Measurements from ENCODE around the gene LRRC40. TPM values are rescaled to one million over a fixed set of nuclear protein-coding genes. Genes with fewer than 3 reads are reported as not detected.
"Not testable (repeated sequence)": the region's sequence is repeated elsewhere in the genome, so short reads cannot be mapped to it uniquely, and the experiment has no call there.

The LRRC40 gene
- 27.3 and 30.6 TPM in 2 replicates for total RNA-seq

DNA sequence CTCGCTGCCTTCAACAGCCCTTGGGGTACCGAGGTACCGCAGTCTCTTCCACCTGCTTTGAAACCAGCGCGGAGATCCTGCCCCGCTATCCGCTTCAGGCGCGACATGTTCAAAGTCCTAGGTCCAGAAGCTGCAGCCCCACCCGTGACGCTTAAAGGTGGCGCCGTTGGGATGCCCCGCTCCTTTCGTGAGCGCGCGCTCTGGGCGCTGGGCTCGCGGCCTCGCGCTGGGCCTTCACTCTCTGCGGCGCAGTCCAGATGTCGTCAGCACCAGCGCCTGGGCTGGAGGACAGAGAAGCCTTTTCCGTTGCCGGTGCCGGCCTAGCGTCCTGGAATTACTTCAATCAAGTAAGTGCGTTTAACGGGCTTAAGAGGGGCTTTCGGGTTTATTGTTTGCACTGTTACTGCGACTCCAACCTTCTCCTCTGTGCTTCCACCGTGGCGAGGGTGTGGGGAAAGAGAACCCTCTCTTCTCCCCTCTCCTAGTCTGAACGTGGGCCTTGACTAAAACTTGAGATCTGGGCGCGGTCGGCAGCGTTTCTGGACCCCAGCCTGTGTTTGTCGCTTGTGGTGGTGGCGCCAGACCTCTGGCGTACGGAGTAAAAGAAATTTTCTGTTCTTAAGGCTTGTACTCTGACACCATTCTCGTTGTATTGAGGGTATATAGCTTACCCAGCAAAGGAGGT lies at the start of gene LRRC40:
Gene LRRC40, minus strand, starts transcription at position 146 of the 685 bp plus-strand sequence. Its CDS starts 39 bp downstream, at position 107.
- DNase-seq (ENCODE audit: low read depth, low spot score): peak; percentile 84

DNA sequence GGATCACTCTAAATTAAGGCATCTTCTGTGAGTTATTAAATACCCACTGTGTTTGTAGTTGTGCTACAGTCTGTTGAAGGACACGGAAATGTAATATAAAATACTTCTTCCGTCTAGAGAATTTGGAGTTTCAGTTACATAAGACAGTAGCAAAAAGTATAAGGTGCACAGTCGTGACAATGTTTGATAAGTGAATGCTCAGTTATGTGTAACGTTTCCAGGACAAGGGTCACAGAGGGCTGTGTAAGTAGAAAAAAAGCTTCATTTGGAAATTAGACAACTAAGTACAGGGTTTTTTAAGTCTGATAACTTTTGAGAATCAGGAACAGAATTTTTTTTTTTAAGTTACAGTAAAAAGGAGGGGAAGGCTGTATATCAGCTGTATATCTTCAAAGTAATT lies 43.4 kb upstream of the LRRC40 start:
- no peak for DNase-seq (ENCODE audit: low read depth, low spot score)

DNA sequence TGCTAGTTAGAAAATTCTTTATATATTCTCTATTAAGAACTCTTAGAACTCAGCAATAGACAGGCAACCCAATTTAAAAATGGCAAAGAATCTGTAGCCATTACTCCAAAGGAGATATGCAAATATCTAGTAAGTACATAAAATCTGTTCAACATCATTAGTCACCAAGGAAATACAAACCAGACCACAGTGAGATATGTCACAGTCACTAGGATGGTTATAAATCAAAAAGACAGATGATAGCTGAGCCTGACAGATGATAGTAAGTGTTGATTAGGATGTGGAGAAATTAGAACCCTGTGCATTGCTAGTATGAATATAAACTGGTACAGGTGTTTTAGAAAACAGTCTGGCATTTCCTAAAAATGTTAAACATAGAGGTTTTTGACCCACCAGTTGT lies 42.4 kb upstream of the LRRC40 start:
- DNase-seq (ENCODE audit: low read depth, low spot score): no peak

DNA sequence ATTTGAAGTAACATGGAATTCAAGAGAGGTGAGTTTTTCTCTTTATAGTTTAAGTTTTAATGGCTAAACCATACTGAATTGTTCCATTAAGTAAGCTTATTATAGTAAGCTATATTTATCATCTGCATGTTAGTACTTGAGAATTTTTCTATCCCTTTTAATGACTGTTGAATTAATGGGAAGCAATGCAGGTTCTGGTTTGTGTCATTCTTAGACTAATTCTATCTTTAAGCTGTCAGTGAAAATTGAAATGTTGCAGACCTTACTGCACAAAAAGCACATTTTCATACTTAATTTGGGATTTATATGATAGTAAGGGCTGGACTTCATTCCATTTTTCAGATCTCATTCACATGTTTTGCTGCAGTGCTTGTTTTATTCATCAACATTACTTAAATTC lies 41.7 kb upstream of the LRRC40 start:
- DNase-seq (ENCODE audit: low read depth, low spot score): no peak

DNA sequence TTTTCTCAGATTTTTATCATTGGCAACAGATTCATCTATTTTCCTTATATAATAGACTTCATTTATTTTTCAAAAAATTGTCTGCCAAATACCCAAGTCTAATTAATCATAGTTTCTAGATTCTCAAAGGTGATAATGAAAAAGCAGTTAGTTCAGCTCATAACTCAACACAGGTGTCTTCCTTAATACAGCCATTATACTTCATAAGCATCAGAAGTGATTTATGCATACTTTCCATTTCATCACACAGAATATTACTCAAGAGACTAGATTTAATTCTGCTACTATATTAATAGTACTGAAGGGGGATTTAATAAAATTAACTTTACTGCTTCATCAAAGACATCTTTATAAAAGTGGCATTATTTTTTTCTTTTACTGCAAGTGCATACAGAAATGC lies 34.6 kb upstream of the LRRC40 start:
- no peak for DNase-seq (ENCODE audit: low read depth, low spot score)

DNA sequence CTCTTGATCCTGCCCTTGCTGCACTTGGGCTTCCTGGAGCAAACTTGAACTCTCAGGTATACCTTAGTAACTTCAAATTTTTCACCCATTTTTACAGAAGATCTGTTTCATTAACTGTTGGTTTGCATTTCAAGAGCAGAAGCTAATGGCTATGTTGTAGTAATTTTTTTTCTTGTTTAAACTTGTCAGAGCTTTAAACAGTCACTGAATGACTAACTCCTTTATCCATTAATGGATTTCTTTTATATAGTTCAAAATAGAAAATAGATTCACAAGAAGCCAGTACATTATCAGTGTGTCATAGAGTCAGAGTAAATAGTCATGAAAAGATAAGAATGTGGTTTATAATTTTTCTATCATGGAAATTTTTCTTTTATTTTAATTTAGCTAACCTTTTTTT lies 29.4 kb upstream of the LRRC40 start:
- no peak for DNase-seq (ENCODE audit: low read depth, low spot score)

DNA sequence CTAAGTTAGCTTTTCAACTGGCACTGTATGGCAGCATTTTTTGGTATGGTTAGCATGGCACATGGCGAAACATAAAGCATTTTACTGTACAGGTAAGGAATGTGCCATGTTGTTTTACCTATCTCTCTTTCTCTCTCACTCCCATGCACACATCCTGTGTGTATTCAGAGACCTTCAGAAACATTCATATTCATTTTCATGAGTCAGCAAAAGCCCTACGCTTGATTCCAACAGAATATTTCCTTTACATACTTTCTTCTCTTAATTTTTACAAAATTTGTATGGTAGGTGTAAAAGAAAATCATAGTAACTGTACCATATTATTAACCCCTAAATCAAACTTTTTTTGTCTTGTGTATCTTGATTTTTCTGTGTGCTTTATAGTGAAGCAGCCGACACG lies 26.1 kb upstream of the LRRC40 start:
- no peak for DNase-seq (ENCODE audit: low read depth, low spot score)

DNA sequence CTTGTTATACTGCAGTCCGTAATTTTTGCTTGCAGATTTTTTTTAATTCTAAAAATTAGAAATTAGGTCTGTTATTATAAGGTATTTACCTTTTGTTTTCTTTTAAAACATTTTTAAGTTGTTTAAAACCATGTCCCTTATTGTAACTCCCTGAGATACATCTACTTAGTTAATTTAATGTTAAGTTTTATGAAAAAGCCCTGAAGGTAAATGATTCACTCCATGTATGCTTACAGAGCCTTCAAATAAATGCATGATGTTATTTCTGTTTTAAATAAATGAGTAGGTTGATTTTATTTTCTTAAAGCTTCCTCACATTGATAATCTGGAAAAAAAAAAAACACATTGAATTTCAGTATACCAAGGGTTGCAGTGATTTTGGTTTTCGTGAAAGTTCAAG lies 23.3 kb upstream of the LRRC40 start:
- DNase-seq (ENCODE audit: low read depth, low spot score): no peak

DNA sequence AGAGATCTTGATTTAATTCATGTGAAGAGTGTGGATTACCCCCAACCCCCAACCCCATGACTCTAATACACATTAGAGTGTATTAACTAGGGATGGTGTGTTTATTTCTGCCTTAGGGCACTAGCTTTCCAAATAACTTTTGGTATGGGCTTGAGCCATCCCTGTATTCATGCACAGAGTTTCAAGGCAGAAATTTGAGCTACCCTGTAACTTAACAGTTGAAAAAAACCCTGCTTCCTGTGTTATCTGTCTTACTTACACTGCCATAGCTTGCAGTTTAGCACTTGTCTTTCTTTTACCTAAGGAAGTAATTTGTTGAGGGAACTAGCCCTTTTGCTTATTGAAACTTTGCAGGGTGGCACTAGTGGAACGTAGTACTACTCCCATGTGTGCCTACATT lies 22.1 kb upstream of the LRRC40 start:
- no peak for DNase-seq (ENCODE audit: low read depth, low spot score)

DNA sequence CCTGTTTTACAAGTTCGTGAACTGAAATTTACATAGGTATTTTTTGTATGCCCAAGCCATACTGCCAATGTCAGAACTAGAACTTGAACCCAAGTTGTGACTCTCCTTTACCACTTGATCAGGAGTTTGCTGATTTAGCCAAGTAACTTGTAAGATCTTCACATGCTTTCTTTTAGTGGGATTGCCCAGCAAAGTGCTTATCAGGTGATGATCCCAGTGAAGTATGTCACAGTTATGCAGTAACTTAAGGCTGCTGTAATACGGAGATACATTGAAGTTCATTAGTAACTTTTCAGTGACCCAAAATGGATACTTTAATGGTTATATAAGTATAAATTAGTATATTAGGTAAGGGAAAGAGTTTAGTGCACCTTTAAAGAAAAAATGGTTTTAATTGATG lies 19.6 kb upstream of the LRRC40 start:
- DNase-seq (ENCODE audit: low read depth, low spot score): no peak

DNA sequence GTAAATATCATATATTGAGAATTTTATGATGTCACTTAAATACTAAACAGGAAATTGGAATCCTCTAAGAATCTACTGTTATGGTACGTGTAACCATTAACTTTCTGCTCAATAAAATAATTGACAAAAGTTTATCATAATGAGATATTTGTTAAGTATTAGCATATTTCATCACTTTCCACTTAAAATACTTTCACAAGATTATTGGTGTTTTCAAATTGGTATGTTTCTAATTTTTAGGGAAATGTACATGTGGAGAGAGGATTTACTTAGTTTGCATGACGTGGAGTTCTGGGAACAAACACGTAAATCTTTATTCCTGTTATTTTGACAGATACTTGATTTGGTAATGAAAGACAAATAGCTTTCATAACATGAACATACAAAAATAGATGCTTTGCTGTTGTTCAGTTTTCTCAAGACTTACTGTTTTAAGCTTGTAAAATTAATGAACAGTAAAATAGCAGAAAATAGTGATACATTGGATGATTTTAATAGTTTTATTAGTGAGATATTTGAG lies 17.4 kb upstream of the LRRC40 start:
- DNase-seq (ENCODE audit: low read depth, low spot score): no peak

DNA sequence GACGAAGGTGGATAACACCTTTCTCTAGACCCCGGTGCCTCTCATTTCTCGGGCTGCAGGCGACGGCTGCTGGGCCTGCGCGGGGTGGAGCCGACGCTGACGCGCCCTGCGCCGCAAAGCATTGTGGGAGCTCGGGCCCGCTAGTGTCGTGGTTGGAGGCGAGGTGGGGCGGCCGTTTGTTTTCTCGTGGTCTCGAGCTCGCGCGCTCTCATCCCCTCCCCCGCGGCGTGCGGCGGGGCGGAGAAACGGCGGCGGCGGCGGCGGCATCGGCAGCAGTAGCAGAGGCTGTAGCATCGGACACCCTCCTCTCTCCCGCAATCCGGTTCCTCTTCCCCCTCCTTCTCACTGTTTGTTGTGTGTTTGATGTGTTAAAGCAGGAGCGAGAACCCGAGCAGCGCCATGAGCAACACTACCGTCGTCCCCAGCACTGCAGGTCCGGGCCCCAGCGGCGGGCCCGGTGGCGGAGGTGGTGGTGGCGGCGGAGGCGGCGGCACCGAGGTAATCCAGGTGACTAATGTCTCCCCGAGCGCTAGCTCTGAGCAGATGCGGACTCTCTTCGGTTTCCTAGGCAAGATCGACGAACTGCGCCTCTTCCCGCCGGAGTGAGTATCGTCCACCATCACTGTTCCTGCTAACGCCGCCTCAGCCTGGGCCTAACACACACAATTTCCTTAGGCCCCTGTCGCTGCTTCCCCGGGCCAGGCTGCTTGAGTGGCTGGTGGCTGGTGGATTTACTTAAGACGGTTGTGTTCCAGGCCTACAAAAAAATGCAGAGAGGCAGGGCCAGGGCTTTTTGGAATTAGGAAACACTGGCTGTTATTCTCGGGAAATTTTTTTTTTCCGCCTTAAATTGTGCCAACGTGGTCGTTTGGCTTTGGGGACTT lies 16.1 kb upstream of the LRRC40 start, which contains the start of gene SRSF11:
Gene SRSF11, plus strand, starts transcription at position 143 of the 884 bp plus-strand sequence. Its CDS starts 257 bp downstream, at position 400.
- DNase-seq (ENCODE audit: low read depth, low spot score): peak; percentile 78

DNA sequence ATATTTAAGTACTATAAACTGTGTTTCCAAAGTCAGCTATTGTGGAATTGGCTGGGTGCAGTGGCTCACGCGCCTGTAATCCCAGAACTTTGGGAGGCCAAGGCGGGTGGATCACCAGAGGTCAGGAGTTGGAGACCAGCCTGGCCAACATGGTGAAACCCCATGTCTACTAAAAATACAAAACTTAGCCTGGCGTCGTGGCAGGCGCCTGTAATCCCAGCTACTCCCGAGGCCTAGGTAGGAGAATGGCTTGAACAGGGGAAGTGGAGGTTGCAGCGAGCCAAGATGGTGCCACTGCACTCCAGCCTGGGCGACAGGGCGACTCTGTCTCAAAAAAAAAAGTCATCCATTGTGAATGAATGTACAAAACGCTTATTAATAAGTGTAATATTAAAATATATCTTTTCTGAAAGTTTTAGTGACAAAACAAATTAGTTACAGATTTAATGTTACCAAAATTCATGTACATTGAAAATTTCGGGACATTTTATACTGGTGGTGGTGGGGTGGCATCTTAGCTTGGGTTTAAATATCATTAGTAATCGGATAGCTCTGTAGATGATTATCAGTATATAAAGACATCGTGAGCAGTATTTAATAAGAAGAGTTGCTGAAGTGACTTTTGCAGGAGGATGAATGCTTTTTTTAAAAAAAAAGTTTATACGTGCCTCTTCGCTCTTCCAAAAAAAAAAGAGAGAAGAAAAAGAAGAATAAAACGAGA lies 15.3 kb upstream of the LRRC40 start:
- DNase-seq (ENCODE audit: low read depth, low spot score): no peak

DNA sequence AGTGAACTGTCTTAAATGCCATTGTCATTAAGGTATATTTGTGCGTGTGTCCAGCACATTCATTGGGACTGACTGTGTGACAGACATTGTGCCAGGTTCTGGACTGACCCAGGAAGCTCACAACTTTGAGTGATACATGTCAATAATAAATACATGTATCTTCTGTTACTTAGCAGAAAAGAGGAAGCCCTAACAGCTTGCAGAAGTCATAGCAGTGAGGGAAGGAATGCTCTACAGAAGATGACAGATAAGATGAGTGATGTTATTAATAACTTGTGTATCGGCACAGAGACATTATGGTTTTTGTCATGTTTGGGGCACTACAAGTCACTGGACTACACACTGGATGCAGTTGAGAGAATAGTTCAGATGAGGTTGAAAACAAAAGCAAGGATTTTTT lies 14.6 kb upstream of the LRRC40 start:
- DNase-seq (ENCODE audit: low read depth, low spot score): no peak

DNA sequence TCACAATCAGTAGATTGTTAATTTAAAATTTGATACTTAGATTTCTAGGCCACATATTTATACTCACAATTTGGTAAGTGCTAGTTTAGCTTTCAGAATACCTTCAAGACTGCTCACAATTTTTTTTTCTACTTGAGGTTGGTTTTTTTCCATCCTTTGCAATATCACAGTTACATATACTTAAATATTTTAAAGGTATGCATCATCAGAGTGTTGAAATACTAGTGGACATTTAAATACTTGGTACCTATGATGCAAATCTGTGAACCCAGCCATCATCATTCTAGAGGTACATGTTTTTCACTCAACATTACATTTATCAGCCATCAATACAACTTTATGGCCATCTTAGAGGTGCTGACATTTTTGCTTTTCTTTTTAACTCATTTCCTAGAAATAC lies 6.2 kb upstream of the LRRC40 start:
- DNase-seq (ENCODE audit: low read depth, low spot score): no peak

DNA sequence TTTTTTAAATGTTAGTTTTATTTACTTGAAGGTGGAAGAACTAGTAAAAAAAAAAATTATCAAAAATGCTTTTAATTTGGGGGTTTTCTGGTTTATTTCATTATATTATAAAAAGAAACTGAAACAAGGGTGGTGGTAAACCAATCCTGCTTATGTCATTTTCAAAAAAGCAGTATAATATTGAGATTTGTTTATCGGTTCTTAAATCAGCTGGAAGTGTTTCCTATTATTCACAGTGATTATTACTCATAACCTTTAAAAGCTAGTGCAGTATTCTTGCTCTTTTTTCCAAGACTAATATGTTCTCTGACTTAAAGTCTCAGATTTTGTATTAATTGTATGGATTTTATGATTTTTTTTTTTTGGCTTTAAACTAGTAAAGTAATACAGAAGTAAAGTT lies 5.4 kb upstream of the LRRC40 start:
- DNase-seq (ENCODE audit: low read depth, low spot score): no peak

DNA sequence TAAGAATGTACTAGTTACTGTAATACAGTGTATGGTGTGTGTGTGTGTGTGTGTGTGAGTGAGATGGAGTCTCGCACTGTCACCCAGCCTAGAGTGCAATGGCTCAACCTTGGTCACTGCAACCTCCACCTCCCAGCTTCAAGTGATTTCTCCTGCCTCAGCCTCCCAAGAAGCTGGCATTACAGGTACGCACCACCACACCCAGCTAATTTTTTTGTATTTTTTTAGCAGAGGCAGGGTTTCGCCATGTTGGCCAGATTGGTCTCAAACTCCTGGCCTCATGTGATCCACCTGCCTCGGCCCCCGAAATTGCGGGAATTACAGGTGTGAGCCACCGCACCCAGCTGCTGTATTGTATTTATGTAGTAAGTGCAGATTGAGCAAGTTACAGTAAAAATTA lies 2.9 kb upstream of the LRRC40 start:
- no peak for DNase-seq (ENCODE audit: low read depth, low spot score)

DNA sequence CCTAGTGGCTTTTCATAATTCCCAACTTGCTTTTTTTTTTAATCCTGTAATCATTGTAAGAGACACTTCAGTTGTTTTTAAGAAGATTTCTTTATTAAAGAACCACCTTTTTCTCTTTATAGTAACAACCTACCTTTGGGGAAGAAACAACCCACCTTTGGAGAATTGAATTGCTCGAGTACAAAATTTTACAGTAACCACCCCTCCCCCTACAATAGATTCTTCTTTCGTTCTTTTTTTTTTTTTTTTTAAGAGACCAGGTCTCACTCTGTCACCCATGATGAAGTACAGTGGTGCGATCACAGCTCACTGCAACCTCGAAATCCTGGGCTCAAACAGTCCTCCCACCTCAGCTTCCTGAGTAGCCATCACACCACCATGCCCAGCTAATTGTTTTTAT lies 2.1 kb upstream of the LRRC40 start:
- DNase-seq (ENCODE audit: low read depth, low spot score): no peak

DNA sequence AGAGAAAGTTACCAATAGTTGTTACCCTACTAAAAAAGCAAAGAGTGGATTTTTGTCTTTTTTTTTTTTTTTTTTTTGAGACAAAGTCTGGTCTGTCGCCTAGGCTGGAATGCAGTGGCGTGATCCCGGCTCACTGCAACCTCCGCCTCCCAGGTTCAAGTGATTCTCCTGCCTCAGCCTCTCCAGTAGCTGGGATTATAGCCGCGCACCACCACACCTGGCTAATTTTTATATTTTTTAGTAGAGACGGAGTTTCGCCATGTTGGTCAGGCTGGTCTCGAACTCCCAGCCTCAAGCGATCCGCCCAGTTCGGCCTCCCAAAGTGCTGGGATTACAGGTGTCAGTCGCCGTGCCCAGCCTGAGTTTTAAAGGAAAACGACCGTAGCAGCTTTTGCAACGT lies 1.5 kb upstream of the LRRC40 start:
- not testable (repeated sequence) for DNase-seq (ENCODE audit: low read depth, low spot score)

DNA sequence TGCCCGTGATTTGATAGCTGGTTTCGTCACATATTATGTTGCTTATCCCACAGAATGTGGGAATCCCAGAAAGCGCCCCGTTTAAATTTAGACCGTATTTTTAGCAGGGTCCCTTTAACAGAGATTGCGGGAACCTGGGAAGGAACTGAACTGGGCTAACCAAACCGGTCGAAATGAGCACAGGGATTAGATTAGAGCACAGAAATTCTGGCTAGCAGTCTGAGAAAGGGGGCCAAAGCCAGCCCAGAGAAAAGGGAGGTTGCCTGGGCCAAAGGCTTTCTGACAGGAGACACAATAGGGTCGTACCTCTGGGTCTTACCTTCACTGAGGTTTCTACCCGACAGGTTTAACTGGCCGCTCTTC lies 327 bp downstream of the LRRC40 start:
- DNase-seq (ENCODE audit: low read depth, low spot score): no peak

DNA sequence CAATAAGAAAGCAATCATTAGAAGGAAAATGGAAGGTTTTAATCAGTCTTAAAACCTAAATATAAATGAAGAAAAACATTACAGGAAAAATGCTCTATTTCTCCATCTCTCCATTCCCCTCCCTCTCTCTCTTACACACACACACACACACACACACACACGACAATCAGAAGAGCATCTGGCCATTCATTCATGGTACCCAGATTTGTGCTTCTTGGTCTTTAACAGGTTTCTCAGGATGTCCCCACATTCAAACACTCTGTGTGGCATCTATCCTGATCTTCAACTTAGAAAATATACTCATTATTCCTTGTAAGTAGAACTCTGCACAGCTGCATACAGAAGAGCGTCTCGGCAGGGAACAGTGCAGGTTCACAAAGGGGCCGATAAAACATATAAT lies 779 bp downstream of the LRRC40 start:
- no peak for DNase-seq (ENCODE audit: low read depth, low spot score)

DNA sequence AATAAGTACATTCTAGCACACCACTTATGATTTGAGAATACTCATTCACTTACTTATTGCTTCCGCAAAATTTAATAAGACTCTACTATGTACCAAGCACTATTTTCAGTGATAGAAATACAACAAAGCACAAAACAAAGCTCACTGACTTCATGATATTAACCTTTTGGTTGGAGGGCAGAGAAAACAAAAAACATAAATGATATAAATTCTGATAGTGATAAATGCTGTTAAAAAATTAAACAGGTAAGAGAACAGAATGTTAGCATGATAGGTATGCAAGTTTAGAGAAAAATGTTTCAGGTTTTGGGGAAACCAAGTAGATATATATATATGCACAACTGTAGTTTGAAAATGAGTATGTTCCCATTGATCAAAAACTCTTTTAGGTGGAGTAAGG lies 1.2 kb downstream of the LRRC40 start:
- DNase-seq (ENCODE audit: low read depth, low spot score): no peak
